HepG2 (cell line): ENCODE measurements around the gene CDH1. TPM values are rescaled to one million over a fixed set of nuclear protein-coding genes. Genes with fewer than 3 reads are reported as not detected.

Experiments used
- CEBPB ChIP-seq: IDR thresholded peaks from 2 replicates; pipeline ENCODE4 v1.6.1; 2011; ENCODE audit warnings: low read depth, low read length, improper control_type of control experiment, borderline replicate concordance
- GATAD1 ChIP-seq: IDR thresholded peaks from 2 replicates; pipeline ENCODE4 v1.6.1; 2016; ENCODE audit warnings: missing genetic modification reagents, missing compliant biosample characterization
- HOXA9 ChIP-seq: sonication (generic); formaldehyde crosslinking; IDR thresholded peaks from 2 replicates; pipeline ENCODE4 v1.8.1; 2022; ENCODE audit warnings: missing genetic modification reagents, mild to moderate bottlenecking, moderate library complexity, borderline replicate concordance
- MAF1 ChIP-seq: sonication (generic); formaldehyde crosslinking; IDR thresholded peaks from 2 replicates; pipeline ENCODE4 v1.5.0; 2020; ENCODE audit warnings: missing genetic modification reagents, borderline replicate concordance
- NCOA1 ChIP-seq: sonication (generic); formaldehyde crosslinking; IDR thresholded peaks from 2 replicates; pipeline ENCODE4 v1.9.0; 2021; ENCODE audit warnings: missing genetic modification reagents
- NFE2L2 ChIP-seq: fragments of 150-350 bp; IDR thresholded peaks from 2 replicates; pipeline ENCODE4 v1.6.1; 2014; ENCODE audit warnings: low read length
- RBAK ChIP-seq: sonication (generic); formaldehyde crosslinking; IDR thresholded peaks from 2 replicates; pipeline ENCODE4 v1.5.1; 2020; ENCODE audit warnings: mild to moderate bottlenecking, missing genetic modification reagents
- RFXANK ChIP-seq: IDR thresholded peaks from 2 replicates; pipeline ENCODE4 v1.6.1; 2016
- SYNCRIP ChIP-seq: fragments of 200-400 bp; formaldehyde crosslinking; IDR thresholded peaks from 2 replicates; pipeline ENCODE4 v1.6.1; 2018; ENCODE audit warnings: mild to moderate bottlenecking, low read depth, low read length; ENCODE audit not compliant: insufficient read depth
- YEATS4 ChIP-seq: sonication (generic); formaldehyde crosslinking; IDR thresholded peaks from 2 replicates; pipeline ENCODE4 v1.4.0; 2020; ENCODE audit warnings: missing genetic modification reagents, borderline replicate concordance
- ZNF274 ChIP-seq: sonication (generic); formaldehyde crosslinking; IDR thresholded peaks from 2 replicates; pipeline ENCODE4 v1.5.1; 2020; ENCODE audit warnings: mild to moderate bottlenecking, missing genetic modification reagents
- ZNF570 ChIP-seq: sonication (generic); formaldehyde crosslinking; IDR thresholded peaks from 2 replicates; pipeline ENCODE4 v1.4.0; 2020; ENCODE audit warnings: mild to moderate bottlenecking, missing genetic modification reagents, borderline replicate concordance
- ZNF615 ChIP-seq: sonication (generic); formaldehyde crosslinking; IDR thresholded peaks from 2 replicates; pipeline ENCODE4 v1.5.0; 2020; ENCODE audit warnings: mild to moderate bottlenecking, missing genetic modification reagents, borderline replicate concordance
- ZNF83 ChIP-seq: sonication (generic); formaldehyde crosslinking; IDR thresholded peaks from 2 replicates; pipeline ENCODE4 v1.4.0; 2020; ENCODE audit warnings: missing genetic modification reagents, mild to moderate bottlenecking, borderline replicate concordance
- ZNF839 ChIP-seq: sonication (generic); formaldehyde crosslinking; IDR thresholded peaks from 2 replicates; pipeline ENCODE4 v1.4.0; 2020; ENCODE audit warnings: missing genetic modification reagents, mild to moderate bottlenecking, borderline replicate concordance
- ZNF841 ChIP-seq: sonication (generic); formaldehyde crosslinking; IDR thresholded peaks from 2 replicates; pipeline ENCODE4 v1.8.1; 2023; ENCODE audit warnings: missing genetic modification reagents, borderline replicate concordance
- polyA plus RNA-seq, 8 experiments: library from polyadenylated mRNA; depleted of rRNA in 3 of 8; stranded (reverse) in 7 of 8; unstranded in 1 of 8; fragments of >200 nt; fragmentation: Illumina TruSeq in 4 of 8; extraction: Trizol in 4 of 8; gene quantifications; 2 replicates each; pipeline versions ENCODE4 v1.2.1 to v1.2.3, GENCODE V29; 2011 to 2016; ENCODE audit warnings: low read depth in 4 of 8, missing spikeins in 1 of 8, mixed read lengths in 1 of 8; ENCODE audit not compliant: insufficient read depth in 1 of 8
- total RNA-seq, 5 experiments: library from RNA; depleted of rRNA; stranded (reverse); fragments of >200 nt; fragmentation: Illumina TruSeq; extraction: Trizol; gene quantifications; 2 replicates each; pipeline ENCODE4 v1.2.3, GENCODE V29; 2016; ENCODE audit warnings: low read depth in 1 of 5
- TF ChIP-seq, protein P1 (sequence below): sonication (generic); formaldehyde crosslinking; IDR thresholded peaks from 2 replicates; pipeline ENCODE4 v1.8.0; 2022; ENCODE audit warnings: missing genetic modification reagents, mild to moderate bottlenecking, moderate library complexity, borderline replicate concordance
- TF ChIP-seq, protein P2 (sequence below): sonication (generic); formaldehyde crosslinking; IDR thresholded peaks from 2 replicates; pipeline ENCODE4 v1.5.0; 2020; ENCODE audit warnings: missing genetic modification reagents
- TF ChIP-seq, protein P3 (sequence below): IDR thresholded peaks from 2 replicates; pipeline ENCODE4 v1.6.1; 2018; ENCODE audit warnings: missing genetic modification reagents, mild to moderate bottlenecking, missing compliant biosample characterization
- TF ChIP-seq, protein P4 (sequence below): sonication (generic); formaldehyde crosslinking; IDR thresholded peaks from 2 replicates; pipeline ENCODE4 v1.5.1; 2020; ENCODE audit warnings: missing genetic modification reagents, mild to moderate bottlenecking, borderline replicate concordance

CDH1 gene
- total and polyA plus RNA-seq, 2 of the 13 experiments (the other 11 are each of a cell fraction or from before 2014, with no cell fraction given) = 0.95 to 9.8 TPM

DNA sequence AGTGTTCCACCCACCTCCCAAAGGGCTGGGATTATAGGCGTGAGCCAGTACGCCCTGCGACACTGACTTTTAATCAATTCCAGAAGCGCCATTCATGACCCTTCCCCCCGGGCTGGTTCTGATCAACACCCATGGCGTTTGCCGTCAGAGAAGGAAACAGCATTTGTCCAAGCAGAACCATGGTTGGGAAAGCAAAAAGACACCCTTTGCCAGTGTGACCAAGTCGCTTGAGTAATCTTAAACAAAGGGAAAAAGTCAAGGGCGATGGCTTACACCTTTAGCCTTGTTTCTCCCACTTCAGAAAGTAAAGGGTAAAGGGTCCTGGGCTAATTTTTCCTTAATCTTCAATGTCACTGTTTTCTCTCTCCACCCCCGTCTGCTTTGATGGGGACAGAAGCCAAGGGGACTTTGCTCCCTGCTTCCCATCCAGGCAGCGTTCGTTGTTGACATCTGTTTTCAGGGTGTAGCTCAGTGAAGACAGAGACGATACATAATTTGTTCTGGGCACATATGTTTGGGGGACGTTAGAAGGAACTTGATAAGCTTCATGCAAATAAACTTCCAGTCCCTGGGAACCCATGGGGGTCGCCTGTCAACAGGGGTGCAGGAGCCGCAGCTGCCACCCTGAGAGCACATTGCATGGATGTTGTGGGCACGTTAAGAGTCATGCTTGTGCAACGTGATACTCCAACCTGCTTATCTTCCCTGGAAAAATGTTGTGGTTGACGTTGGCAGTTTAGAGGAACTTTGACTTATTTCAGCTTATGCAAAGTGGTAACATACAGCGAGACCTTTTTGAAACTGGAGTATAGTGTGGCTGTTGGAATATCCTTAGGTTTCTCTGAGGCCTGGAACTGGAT is 55.6 kb downstream of the CDH1 start (continued):
- TF ChIP-seq, protein P1, sequence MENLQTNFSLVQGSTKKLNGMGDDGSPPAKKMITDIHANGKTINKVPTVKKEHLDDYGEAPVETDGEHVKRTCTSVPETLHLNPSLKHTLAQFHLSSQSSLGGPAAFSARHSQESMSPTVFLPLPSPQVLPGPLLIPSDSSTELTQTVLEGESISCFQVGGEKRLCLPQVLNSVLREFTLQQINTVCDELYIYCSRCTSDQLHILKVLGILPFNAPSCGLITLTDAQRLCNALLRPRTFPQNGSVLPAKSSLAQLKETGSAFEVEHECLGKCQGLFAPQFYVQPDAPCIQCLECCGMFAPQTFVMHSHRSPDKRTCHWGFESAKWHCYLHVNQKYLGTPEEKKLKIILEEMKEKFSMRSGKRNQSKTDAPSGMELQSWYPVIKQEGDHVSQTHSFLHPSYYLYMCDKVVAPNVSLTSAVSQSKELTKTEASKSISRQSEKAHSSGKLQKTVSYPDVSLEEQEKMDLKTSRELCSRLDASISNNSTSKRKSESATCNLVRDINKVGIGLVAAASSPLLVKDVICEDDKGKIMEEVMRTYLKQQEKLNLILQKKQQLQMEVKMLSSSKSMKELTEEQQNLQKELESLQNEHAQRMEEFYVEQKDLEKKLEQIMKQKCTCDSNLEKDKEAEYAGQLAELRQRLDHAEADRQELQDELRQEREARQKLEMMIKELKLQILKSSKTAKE (CRISPR knock-in tag) = peak; percentile 93
- TF ChIP-seq, protein P2, sequence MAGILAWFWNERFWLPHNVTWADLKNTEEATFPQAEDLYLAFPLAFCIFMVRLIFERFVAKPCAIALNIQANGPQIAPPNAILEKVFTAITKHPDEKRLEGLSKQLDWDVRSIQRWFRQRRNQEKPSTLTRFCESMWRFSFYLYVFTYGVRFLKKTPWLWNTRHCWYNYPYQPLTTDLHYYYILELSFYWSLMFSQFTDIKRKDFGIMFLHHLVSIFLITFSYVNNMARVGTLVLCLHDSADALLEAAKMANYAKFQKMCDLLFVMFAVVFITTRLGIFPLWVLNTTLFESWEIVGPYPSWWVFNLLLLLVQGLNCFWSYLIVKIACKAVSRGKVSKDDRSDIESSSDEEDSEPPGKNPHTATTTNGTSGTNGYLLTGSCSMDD (CRISPR knock-in tag) = no peak
- TF ChIP-seq RBAK (CRISPR knock-in tag) (peak; percentile 9; the same call in 1 of the 2 replicates), ZNF570 (CRISPR knock-in tag) (no peak), ZNF615 (peak; percentile 80; the same call in 1 of the 2 replicates), RFXANK (CRISPR knock-in tag) (no peak), YEATS4 (peak; percentile 72; the same call in 1 of the 2 replicates), SYNCRIP (no peak), ZNF841 (CRISPR knock-in tag) (no peak), ZNF83 (CRISPR knock-in tag) (no peak), ZNF274 (CRISPR knock-in tag) (no peak), NFE2L2 (no peak; the same call in 1 of the 2 replicates), NCOA1 (CRISPR knock-in tag) (peak; percentile 75), ZNF839 (CRISPR knock-in tag) (no peak), CEBPB (peak; percentile 91), MAF1 (CRISPR knock-in tag) (0 out of 2 replicates have a peak, but pooled peaks have one; percentile 28), GATAD1 (CRISPR knock-in tag) (peak; percentile 48; the same call in 1 of the 2 replicates), HOXA9 (CRISPR knock-in tag) (peak; percentile 87; the same call in 1 of the 2 replicates)
- TF ChIP-seq, protein P3, sequence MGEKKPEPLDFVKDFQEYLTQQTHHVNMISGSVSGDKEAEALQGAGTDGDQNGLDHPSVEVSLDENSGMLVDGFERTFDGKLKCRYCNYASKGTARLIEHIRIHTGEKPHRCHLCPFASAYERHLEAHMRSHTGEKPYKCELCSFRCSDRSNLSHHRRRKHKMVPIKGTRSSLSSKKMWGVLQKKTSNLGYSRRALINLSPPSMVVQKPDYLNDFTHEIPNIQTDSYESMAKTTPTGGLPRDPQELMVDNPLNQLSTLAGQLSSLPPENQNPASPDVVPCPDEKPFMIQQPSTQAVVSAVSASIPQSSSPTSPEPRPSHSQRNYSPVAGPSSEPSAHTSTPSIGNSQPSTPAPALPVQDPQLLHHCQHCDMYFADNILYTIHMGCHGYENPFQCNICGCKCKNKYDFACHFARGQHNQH (CRISPR knock-in tag) = peak; percentile 99
- TF ChIP-seq, protein P4, sequence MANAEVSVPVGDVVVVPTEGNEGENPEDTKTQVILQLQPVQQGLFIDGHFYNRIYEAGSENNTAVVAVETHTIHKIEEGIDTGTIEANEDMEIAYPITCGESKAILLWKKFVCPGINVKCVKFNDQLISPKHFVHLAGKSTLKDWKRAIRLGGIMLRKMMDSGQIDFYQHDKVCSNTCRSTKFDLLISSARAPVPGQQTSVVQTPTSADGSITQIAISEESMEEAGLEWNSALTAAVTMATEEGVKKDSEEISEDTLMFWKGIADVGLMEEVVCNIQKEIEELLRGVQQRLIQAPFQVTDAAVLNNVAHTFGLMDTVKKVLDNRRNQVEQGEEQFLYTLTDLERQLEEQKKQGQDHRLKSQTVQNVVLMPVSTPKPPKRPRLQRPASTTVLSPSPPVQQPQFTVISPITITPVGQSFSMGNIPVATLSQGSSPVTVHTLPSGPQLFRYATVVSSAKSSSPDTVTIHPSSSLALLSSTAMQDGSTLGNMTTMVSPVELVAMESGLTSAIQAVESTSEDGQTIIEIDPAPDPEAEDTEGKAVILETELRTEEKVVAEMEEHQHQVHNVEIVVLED (CRISPR knock-in tag) = no peak; the same call in 1 of the 2 replicates
